Progenitor cell of endocrine pancreas (in vitro differentiated cells): Measurements from ENCODE around the gene ATXN1. TPM values are rescaled to one million over a fixed set of nuclear protein-coding genes. Genes with fewer than 3 reads are reported as not detected.

Experiments
- DNase-seq: peaks from one replicate; pipeline ENCODE4 v3.0.0; 2021; ENCODE audit warnings: low spot score; ENCODE audit not compliant: unreplicated experiment
- H3K27ac Mint-ChIP-seq: 2 replicates; pipeline ENCODE4 v1.8.0; 2021; ENCODE audit warnings: mild to moderate bottlenecking, moderate library complexity, mixed read lengths
- H3K27me3 Mint-ChIP-seq: 2 replicates; pipeline ENCODE4 v1.8.0; 2021; ENCODE audit warnings: mixed read lengths
- H3K36me3 Mint-ChIP-seq: 2 replicates; pipeline ENCODE4 v1.8.0; 2022; ENCODE audit warnings: mixed read lengths; ENCODE audit not compliant: insufficient read depth
- H3K4me1 Mint-ChIP-seq: 2 replicates; pipeline ENCODE4 v1.8.0; 2021; ENCODE audit warnings: low read depth, mixed read lengths
- H3K4me3 Mint-ChIP-seq: 2 replicates; pipeline ENCODE4 v1.8.0; 2021; ENCODE audit warnings: low read depth, mild to moderate bottlenecking, moderate library complexity, mixed read lengths
- H3K9me3 Mint-ChIP-seq: 2 replicates; pipeline ENCODE4 v1.8.0; 2021; ENCODE audit warnings: low read depth, mixed read lengths
- total RNA-seq: library from RNA; stranded (reverse); gene quantifications from 2 replicates; pipeline ENCODE4 v1.2.1, GENCODE V29; 2021
- TF ChIP-seq, protein P1 (sequence below): fragments of 200-600 bp; sonication (generic); IDR thresholded peaks from one replicate; pipeline ENCODE4 v1.5.0; 2021; ENCODE audit warnings: antibody characterized with exemption, mild to moderate bottlenecking; ENCODE audit not compliant: unreplicated experiment

The ATXN1 gene
- total RNA-seq, 1 donor from 2014 or later: 35.8 TPM

DNA sequence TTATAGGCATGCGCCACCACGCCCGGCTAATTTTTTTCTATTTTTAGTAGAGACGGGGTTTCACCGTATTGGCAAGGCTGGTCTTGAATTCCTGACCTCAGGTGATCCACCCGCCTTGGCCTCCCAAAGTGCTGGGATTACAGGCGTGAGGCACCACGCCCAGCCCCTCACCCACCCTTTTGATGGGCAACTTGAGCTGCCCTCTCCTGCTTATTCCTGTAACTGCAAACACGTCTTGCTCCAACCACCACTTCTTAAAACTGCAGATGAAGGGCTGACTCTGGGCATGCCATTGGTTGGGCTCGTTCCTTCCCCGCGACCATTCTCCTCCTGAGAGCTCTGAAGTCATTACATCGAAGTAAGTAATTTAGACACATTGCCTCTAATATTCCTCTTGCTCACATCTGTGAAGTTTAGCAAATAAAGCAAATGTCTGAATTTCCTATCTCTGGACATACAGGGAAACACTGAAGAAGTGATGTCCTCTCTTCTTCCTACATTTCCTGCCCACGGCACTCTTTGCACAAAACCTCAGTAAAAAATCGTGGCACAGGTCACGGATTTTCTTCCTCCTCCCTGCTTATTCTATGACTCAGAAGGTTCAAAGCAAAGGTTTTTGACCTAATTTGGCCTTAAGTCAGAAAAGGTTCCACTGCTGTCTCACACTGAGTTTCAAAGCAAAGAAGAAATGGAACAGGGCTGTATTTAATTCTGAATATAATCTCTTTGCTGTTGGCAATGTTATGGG lies 405.4 kb downstream of the ATXN1 start:
- no peak overlapping the region for H3K4me3 Mint-ChIP-seq
- TF ChIP-seq, protein P1, sequence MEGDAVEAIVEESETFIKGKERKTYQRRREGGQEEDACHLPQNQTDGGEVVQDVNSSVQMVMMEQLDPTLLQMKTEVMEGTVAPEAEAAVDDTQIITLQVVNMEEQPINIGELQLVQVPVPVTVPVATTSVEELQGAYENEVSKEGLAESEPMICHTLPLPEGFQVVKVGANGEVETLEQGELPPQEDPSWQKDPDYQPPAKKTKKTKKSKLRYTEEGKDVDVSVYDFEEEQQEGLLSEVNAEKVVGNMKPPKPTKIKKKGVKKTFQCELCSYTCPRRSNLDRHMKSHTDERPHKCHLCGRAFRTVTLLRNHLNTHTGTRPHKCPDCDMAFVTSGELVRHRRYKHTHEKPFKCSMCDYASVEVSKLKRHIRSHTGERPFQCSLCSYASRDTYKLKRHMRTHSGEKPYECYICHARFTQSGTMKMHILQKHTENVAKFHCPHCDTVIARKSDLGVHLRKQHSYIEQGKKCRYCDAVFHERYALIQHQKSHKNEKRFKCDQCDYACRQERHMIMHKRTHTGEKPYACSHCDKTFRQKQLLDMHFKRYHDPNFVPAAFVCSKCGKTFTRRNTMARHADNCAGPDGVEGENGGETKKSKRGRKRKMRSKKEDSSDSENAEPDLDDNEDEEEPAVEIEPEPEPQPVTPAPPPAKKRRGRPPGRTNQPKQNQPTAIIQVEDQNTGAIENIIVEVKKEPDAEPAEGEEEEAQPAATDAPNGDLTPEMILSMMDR: no peak
- H3K36me3 Mint-ChIP-seq: no peaks in the 10 kb centered on the region
- no peak for DNase-seq
- H3K27ac Mint-ChIP-seq: no peak overlapping the region
- H3K4me1 Mint-ChIP-seq: peaks cover 2% of the 10 kb centered on the region
- no peaks in the 10 kb centered on the region for H3K27me3 Mint-ChIP-seq
- no peaks in the 10 kb centered on the region for H3K9me3 Mint-ChIP-seq

DNA sequence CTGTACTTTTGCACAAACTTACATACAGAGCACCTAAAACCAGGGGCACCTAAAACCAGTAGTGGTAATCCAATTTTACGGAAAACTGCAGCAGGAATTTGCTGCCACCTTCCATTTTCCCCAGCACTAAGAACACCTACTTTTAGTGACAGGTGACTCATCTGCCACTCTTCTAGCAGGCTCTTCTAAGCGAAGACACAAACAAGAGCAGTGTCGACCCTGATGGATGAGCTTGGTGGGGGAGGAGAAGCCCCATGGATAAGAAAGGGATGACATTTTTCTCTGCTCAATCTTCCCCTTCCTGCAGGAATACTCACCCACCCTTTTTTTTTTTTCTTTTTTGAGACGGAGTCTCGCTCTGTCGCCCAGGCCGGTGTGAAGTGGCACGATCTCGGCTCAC lies 406.0 kb downstream of the ATXN1 start:
- Mint-ChIP-seq H3K27ac (no peak overlapping the region), H3K4me1 (peaks cover 2% of the 10 kb centered on the region), H3K4me3 (no peak overlapping the region), H3K9me3 (no peaks in the 10 kb centered on the region), H3K27me3 (no peaks in the 10 kb centered on the region), H3K36me3 (no peaks in the 10 kb centered on the region)
- DNase-seq: no peak
- TF ChIP-seq, protein P1: no peak

DNA sequence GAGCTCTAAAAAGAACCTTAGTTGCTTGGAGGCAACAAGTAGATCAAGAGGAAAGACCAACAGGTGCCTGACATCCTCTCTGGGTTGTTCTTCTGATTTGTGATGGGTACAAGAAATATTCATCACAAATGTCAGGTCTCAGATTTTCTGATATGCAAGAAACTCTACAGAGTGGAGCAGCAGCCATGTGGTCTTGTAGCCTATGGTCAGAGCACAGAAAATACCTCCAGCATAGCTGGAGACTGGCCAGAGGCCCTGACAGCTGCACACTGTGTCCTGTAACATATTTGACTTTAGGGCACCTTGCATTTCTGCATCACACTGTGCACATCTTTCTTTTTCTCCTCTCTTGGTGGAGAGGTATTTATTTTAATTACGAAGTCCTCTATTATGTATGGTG lies 406.6 kb downstream of the ATXN1 start:
- H3K9me3 Mint-ChIP-seq: no peaks in the 10 kb centered on the region
- no peak for DNase-seq
- TF ChIP-seq, protein P1: no peak
- no peak overlapping the region for H3K4me3 Mint-ChIP-seq
- H3K4me1 Mint-ChIP-seq: peaks cover 2% of the 10 kb centered on the region
- no peaks in the 10 kb centered on the region for H3K36me3 Mint-ChIP-seq
- no peak overlapping the region for H3K27ac Mint-ChIP-seq
- H3K27me3 Mint-ChIP-seq: no peaks in the 10 kb centered on the region

DNA sequence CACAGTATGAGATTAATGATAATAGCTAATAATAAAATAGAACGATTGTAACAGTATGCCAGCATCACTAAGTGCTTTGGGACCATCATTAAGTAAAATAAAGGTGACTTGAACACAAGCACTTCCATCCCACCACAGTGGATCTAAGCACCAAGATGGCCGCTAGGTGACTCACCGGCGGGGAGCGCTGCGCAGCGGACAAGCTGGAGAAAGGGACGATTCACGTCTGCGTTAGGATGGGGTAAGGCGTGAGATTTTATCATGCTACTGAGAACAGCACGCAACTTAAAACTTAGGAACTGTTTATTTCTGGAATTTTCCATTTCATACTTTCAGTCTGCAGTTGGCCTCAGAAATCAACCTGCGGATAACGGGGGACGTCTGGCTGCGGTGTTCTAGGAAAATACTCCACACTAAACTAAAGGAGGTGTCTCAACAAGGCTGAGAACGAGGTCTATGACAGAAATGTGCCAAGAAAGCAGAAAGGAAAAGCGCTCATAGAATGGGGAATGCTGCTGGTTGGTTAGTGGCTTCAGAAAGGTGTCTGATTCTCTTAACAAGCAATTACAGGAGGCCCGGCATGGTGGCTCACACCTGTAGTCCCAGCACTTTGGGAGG lies 408.3 kb downstream of the ATXN1 start:
- H3K9me3 Mint-ChIP-seq: no peaks in the 10 kb centered on the region
- H3K4me1 Mint-ChIP-seq: peaks cover 2% of the 10 kb centered on the region
- no peaks in the 10 kb centered on the region for H3K27me3 Mint-ChIP-seq
- H3K27ac Mint-ChIP-seq: no peak overlapping the region
- TF ChIP-seq, protein P1: no peak
- no peak overlapping the region for H3K4me3 Mint-ChIP-seq
- peaks cover 1% of the 10 kb centered on the region for H3K36me3 Mint-ChIP-seq
- no peak for DNase-seq

DNA sequence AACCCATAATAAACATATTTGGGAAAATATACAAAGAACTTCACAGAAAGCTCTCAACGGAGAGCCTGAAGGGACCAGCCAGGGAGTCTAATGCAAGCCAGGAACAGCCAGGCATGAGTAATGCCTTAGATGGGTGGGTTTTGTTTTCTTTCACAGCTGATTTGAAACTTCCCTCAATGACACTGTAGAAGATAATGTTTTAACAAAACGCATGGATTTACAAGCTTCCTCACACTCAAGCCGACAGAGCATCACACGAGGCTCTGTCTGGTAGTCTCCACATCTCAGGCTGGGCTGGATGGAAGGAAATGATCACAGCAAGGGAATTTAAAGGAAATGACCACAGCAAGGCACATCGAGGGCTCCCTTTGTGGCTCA lies 409.0 kb downstream of the ATXN1 start:
- no peak for DNase-seq
- no peak overlapping the region for H3K4me3 Mint-ChIP-seq
- H3K36me3 Mint-ChIP-seq: peaks cover 4% of the 10 kb centered on the region
- H3K9me3 Mint-ChIP-seq: no peaks in the 10 kb centered on the region
- peaks cover 2% of the 10 kb centered on the region for H3K4me1 Mint-ChIP-seq
- TF ChIP-seq, protein P1: no peak
- no peaks in the 10 kb centered on the region for H3K27me3 Mint-ChIP-seq
- H3K27ac Mint-ChIP-seq: no peak overlapping the region
